ENCODE data around the gene AHNAK2.

DNA sequence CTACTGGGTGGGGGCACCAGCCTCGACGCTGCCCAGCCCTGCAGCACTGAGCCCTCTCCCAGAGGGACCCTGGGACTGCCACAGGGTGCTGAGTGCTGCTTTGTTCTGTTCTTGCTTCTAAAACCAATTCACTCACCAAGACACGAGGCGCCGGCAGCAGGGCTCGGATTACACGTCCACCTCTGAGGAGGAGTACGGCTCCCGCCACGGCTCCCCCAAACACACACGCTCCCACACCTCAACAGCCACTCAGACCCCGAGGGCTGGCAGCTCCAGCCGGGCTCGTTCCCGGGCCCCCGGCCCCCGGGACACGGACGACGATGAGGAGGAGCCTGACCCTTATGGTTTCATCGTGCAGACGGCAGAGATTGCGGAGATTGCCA is 88.8 kb downstream of the AHNAK2 start:
- TF ChIP-seq POLR2A (IDR thresholded peaks at IDR 0.05) = no peak
- TF ChIP-seq, protein P1, sequence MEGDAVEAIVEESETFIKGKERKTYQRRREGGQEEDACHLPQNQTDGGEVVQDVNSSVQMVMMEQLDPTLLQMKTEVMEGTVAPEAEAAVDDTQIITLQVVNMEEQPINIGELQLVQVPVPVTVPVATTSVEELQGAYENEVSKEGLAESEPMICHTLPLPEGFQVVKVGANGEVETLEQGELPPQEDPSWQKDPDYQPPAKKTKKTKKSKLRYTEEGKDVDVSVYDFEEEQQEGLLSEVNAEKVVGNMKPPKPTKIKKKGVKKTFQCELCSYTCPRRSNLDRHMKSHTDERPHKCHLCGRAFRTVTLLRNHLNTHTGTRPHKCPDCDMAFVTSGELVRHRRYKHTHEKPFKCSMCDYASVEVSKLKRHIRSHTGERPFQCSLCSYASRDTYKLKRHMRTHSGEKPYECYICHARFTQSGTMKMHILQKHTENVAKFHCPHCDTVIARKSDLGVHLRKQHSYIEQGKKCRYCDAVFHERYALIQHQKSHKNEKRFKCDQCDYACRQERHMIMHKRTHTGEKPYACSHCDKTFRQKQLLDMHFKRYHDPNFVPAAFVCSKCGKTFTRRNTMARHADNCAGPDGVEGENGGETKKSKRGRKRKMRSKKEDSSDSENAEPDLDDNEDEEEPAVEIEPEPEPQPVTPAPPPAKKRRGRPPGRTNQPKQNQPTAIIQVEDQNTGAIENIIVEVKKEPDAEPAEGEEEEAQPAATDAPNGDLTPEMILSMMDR (IDR thresholded peaks at IDR 0.05) = no peak
